ENCODE data around the gene MYLK.

GRCh38 chr3:123877965-123878364 lies 6.2 kb downstream of the MYLK start:
- TF ChIP-seq CTCF (optimal IDR thresholded peaks at IDR 0.05 in 1 of 3, IDR thresholded peaks at IDR 0.05 in 1 of 3, conservative IDR thresholded peaks at IDR 0.05 in 1 of 3; ENCODE audit: extremely low read depth in 1 of 3, insufficient read depth in 2 of 3, low read length in 3 of 3) (no peak), EZH2 (IDR thresholded peaks at IDR 0.05; ENCODE audit: low read length) (no peak)

All from keratinocyte (primary cell).